SK-N-SH (cell line): ENCODE results near the gene UPP2.

Experiments
- CTCF ChIP-seq: fragments of 200-600 bp; sonication (generic); IDR thresholded peaks from 2 replicates; pipeline ENCODE4 v1.6.1; 2017; ENCODE audit warnings: antibody characterized with exemption, mild to moderate bottlenecking, moderate library complexity
- ELF1 ChIP-seq: IDR thresholded peaks from 2 replicates; pipeline ENCODE4 v1.4.0; 2012
- EP300 ChIP-seq, 2 experiments: IDR thresholded peaks; 2 replicates each; pipeline versions ENCODE4 v1.4.0 to v1.6.1; 2012; ENCODE audit warnings: borderline replicate concordance in 1 of 2, low read depth in 1 of 2, low read length in 1 of 2
- GATA2 ChIP-seq: sonication (generic); formaldehyde crosslinking; IDR thresholded peaks from 2 replicates; pipeline ENCODE4 v1.5.0; 2020; ENCODE audit warnings: mild to moderate bottlenecking, missing genetic modification reagents
- JUND ChIP-seq: IDR thresholded peaks from 2 replicates; pipeline ENCODE4 v1.4.0; 2012
- MAX ChIP-seq: IDR thresholded peaks from 2 replicates; pipeline ENCODE4 v1.4.0; 2012; ENCODE audit warnings: low read depth
- MEF2A ChIP-seq: IDR thresholded peaks from 2 replicates; pipeline ENCODE4 v1.4.0; 2012; ENCODE audit warnings: low read depth, borderline replicate concordance
- NFIC ChIP-seq: IDR thresholded peaks from 2 replicates; pipeline ENCODE4 v1.4.0; 2012; ENCODE audit warnings: borderline replicate concordance
- POLR2AphosphoS5 ChIP-seq: IDR thresholded peaks from 2 replicates; pipeline ENCODE4 v1.6.1; 2012; ENCODE audit warnings: low read depth, low read length
- SIN3A ChIP-seq: IDR thresholded peaks from 2 replicates; pipeline ENCODE4 v1.6.1; 2012; ENCODE audit warnings: low read depth, mild to moderate bottlenecking, low read length, moderate library complexity, borderline replicate concordance
- SMC3 ChIP-seq: IDR thresholded peaks from 2 replicates; pipeline ENCODE4 v1.6.1; 2012; ENCODE audit warnings: low read depth, low read length, improper control_type of control experiment
- USF2 ChIP-seq: fragments of 150-350 bp; IDR thresholded peaks from 2 replicates; pipeline ENCODE4 v1.6.1; 2017; ENCODE audit warnings: antibody characterized with exemption, low read length, low read depth, borderline replicate concordance
- TF ChIP-seq, protein P1 (sequence below): IDR thresholded peaks from 2 replicates; pipeline ENCODE4 v1.4.0; 2012; ENCODE audit warnings: low read depth, borderline replicate concordance
- TF ChIP-seq, protein P2 (sequence below): IDR thresholded peaks from 2 replicates; pipeline ENCODE4; 2012

- TF ChIP-seq EP300 (IDR thresholded peaks at IDR 0.05; ENCODE audit: borderline replicate concordance in 1 of 2, low read depth in 1 of 2, low read length in 1 of 2) (no peak), NFIC (no peak), CTCF (no peak), JUND (no peak), GATA2 (CRISPR knock-in tag) (no peak), MAX (no peak), POLR2AphosphoS5 (no peak), SMC3 (no peak), ELF1 (no peak), USF2 (no peak), SIN3A (no peak), MEF2A (no peak)
- TF ChIP-seq, protein P1, sequence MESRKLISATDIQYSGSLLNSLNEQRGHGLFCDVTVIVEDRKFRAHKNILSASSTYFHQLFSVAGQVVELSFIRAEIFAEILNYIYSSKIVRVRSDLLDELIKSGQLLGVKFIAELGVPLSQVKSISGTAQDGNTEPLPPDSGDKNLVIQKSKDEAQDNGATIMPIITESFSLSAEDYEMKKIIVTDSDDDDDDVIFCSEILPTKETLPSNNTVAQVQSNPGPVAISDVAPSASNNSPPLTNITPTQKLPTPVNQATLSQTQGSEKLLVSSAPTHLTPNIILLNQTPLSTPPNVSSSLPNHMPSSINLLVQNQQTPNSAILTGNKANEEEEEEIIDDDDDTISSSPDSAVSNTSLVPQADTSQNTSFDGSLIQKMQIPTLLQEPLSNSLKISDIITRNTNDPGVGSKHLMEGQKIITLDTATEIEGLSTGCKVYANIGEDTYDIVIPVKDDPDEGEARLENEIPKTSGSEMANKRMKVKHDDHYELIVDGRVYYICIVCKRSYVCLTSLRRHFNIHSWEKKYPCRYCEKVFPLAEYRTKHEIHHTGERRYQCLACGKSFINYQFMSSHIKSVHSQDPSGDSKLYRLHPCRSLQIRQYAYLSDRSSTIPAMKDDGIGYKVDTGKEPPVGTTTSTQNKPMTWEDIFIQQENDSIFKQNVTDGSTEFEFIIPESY: no peak
- TF ChIP-seq, protein P2, sequence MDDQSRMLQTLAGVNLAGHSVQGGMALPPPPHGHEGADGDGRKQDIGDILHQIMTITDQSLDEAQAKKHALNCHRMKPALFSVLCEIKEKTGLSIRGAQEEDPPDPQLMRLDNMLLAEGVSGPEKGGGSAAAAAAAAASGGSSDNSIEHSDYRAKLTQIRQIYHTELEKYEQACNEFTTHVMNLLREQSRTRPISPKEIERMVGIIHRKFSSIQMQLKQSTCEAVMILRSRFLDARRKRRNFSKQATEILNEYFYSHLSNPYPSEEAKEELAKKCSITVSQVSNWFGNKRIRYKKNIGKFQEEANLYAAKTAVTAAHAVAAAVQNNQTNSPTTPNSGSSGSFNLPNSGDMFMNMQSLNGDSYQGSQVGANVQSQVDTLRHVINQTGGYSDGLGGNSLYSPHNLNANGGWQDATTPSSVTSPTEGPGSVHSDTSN: no peak
Measured at GRCh38 chr2:158113741-158114295, 12.1 kb downstream of the UPP2 start.
